ENCODE results near the gene PRIM2.
"Not testable (repeated sequence)": the region's sequence is repeated elsewhere in the genome, so short reads cannot be mapped to it uniquely, and the experiment has no call there.

DNA sequence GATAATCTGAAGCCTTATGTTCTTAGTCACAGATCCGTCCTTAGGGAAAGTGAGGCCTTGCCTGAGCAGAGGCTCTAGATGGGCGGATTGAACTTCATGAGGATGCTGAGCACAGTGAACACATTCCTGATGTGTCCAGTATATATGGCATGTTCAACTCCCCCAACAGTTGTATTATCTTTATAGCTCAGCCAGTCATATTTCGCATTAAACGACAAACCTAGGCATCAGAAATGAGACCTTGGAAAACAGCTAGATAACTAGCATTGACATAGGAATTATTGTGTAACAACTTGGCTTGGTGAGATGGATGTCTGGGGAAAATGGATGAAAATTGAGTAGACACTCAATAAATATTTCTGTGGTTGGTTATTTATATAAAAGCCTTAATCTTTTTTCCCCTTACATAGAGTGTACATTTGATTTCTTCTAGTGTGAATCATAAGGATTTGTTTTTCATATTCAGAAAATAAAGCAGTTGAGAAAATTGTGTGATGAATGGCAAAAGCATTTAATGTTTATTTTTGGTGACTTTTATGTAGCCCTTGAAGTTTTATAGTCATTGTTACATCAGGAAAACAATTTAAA is 169.2 kb downstream of the PRIM2 start:
- TF ChIP-seq, protein P1, sequence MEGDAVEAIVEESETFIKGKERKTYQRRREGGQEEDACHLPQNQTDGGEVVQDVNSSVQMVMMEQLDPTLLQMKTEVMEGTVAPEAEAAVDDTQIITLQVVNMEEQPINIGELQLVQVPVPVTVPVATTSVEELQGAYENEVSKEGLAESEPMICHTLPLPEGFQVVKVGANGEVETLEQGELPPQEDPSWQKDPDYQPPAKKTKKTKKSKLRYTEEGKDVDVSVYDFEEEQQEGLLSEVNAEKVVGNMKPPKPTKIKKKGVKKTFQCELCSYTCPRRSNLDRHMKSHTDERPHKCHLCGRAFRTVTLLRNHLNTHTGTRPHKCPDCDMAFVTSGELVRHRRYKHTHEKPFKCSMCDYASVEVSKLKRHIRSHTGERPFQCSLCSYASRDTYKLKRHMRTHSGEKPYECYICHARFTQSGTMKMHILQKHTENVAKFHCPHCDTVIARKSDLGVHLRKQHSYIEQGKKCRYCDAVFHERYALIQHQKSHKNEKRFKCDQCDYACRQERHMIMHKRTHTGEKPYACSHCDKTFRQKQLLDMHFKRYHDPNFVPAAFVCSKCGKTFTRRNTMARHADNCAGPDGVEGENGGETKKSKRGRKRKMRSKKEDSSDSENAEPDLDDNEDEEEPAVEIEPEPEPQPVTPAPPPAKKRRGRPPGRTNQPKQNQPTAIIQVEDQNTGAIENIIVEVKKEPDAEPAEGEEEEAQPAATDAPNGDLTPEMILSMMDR (IDR thresholded peaks at IDR 0.05): not testable (repeated sequence)
- TF ChIP-seq POLR2AphosphoS5, POLR2A, EP300 (IDR thresholded peaks at IDR 0.05): not testable (repeated sequence)
